Right lobe of liver (tissue), 6 donors: ENCODE results near the gene SEC14L2. TPM values are rescaled to one million over a fixed set of nuclear protein-coding genes. Genes with fewer than 3 reads are reported as not detected.

Source experiments
- ATAC-seq, 4 donors: fragments of 200-7000 bp; cut with Tn5 transposase; one replicate each; pipeline ENCODE4 v1.9.1; 2020; ENCODE audit warnings: mild to moderate bottlenecking in 4 of 4, moderate library complexity in 4 of 4
- DNase-seq, 3 donors: peaks; one replicate each; pipeline ENCODE4 v3.0.0-alpha.2; 2020
- H3K27ac ChIP-seq, 3 donors: fragments of 200-600 bp; one replicate each; pipeline ENCODE4 v1.8.0; 2022
- H3K27me3 ChIP-seq, 2 donors: fragments of 200-600 bp; one replicate each; pipeline ENCODE4 v1.8.0; 2022
- H3K36me3 ChIP-seq, 4 donors: fragments of 200-600 bp; sonication (generic) in 1 of 4; one replicate each; pipeline versions ENCODE4 v1.5.1 to v1.8.0; 2017 to 2022; ENCODE audit warnings: control low read depth in 1 of 4
- H3K4me1 ChIP-seq, 4 donors: fragments of 200-600 bp; sonication (generic) in 1 of 4; one replicate each; pipeline versions ENCODE4 v1.5.1 to v1.8.0; 2017 to 2022; ENCODE audit warnings: control low read depth in 1 of 4
- H3K4me3 ChIP-seq, 3 donors: fragments of 200-600 bp; one replicate each; pipeline ENCODE4 v1.8.0; 2022
- H3K9me3 ChIP-seq, 4 donors: fragments of 200-600 bp; sonication (generic) in 1 of 4; one replicate each; pipeline versions ENCODE4 v1.5.1 to v1.8.0; 2017 to 2022; ENCODE audit warnings: control low read depth in 1 of 4
- CTCF ChIP-seq, 4 donors: fragments of 200-600 bp in 3 of 4; fragments of 450-650 bp in 1 of 4; IDR thresholded peaks; one replicate each; pipeline versions ENCODE4 v1.5.1 to v1.8.0; 2016 to 2022; ENCODE audit warnings: antibody characterized with exemption in 4 of 4, mild to moderate bottlenecking in 2 of 4
- POLR2A ChIP-seq: fragments of 450-650 bp; IDR thresholded peaks from one replicate; pipeline ENCODE4 v1.6.1; 2017; ENCODE audit warnings: antibody characterized with exemption, mild to moderate bottlenecking
- WGBS: methylation state at CpG from one replicate; pipeline ENCODE4 v1.1.6; 2018; ENCODE audit warnings: low coverage, low lambda C conversion rate; ENCODE audit not compliant: insufficient coverage; ENCODE audit errors: missing lambda C conversion rate; 5-methylcytosine and 5-hydroxymethylcytosine counted together
- intact Hi-C, 2 donors: fragments of 100-400 bp; cut with DNase I; formaldehyde crosslinking; loops; one replicate each; pipeline versions ENCODE4 v1.11.2 to v1.14.1; 2022
- total RNA-seq, 6 experiments: library from RNA; depleted of rRNA in 2 of 6; stranded (reverse); fragments of >200 nt in 2 of 6; fragmentation: NEBNext Ultra II Directional in 3 of 6; extraction: Animal tissue kit (Norgen Biotek cat#: 25700) in 3 of 6; gene quantifications; one replicate each; pipeline versions ENCODE4 v1.1.0 to v1.2.4, GENCODE V29; 2016 to 2023
- donor health status: DM: no; HTN: yes; CAD: no.
- donor health status: DM: no; HTN: no; CAD: no.
- donor health status: DM: no; HTN: no; CAD: no.
- donor health status: DM: no; HTN: yes; CAD: no.
- donor health status: DM: no; HTN: yes; CAD: no.

SEC14L2 gene
- total RNA-seq, 6 experiments from 2014 or later = 42.7 to 240 (median 101) TPM

DNA sequence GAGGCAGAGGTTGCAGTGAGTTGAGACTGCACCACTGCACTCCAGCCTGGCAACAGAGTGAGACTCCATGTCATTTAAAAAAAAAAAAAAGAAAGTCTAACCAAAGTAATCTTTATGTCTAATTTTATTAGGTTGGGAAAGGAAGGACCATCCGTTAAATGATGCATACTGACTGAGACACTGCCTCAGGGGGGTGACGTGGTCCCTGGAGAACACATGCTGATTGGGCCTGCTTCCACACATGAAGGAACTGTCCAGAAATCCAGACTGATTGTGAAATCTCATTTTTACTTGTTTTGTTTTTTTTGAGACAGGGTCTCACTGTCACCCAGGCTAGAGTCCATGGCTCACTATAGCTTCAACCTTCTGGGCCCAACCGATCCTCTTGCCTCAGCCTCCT is 45.6 kb upstream of the SEC14L2 start:
- DNase-seq (no peak), ATAC-seq (no peak)
- H3K4me3 ChIP-seq = no peak overlapping the region
- TF ChIP-seq POLR2A (no peak), CTCF (IDR thresholded peaks at IDR 0.05) (no peak)
- no peak overlapping the region for H3K27ac ChIP-seq
- H3K36me3 ChIP-seq = peaks cover 0 to 65% (median 34%) of the 10 kb centered on the region in 4 donors
- 87% methylated on average over 3 of the region's 3 CpGs for WGBS
- no peaks in the 10 kb centered on the region for H3K9me3 ChIP-seq
- no peaks in the 10 kb centered on the region for H3K27me3 ChIP-seq
- intact Hi-C loops = no loop called here
- peaks cover 4 to 16% (median 8%) of the 10 kb centered on the region in 4 donors for H3K4me1 ChIP-seq

GRCh38 chr22:30354644-30355043 is 42.2 kb upstream of the SEC14L2 start:
- WGBS = 47% methylated on average over 5 of the region's 5 CpGs
- intact Hi-C loops = no loop called here
- Histone ChIP-seq H3K4me1 (peaks cover 4 to 16% (median 8%) of the 10 kb centered on the region in 4 donors), H3K27me3 (no peaks in the 10 kb centered on the region), H3K4me3 (no peak overlapping the region), H3K27ac (no peak overlapping the region), H3K9me3 (no peaks in the 10 kb centered on the region), H3K36me3 (peaks cover 0 to 34% (median 24%) of the 10 kb centered on the region in 4 donors)
- DNase-seq (no peak), ATAC-seq (no peak)
- TF ChIP-seq POLR2A = no peak
- no peak for TF ChIP-seq CTCF (IDR thresholded peaks at IDR 0.05)

DNA sequence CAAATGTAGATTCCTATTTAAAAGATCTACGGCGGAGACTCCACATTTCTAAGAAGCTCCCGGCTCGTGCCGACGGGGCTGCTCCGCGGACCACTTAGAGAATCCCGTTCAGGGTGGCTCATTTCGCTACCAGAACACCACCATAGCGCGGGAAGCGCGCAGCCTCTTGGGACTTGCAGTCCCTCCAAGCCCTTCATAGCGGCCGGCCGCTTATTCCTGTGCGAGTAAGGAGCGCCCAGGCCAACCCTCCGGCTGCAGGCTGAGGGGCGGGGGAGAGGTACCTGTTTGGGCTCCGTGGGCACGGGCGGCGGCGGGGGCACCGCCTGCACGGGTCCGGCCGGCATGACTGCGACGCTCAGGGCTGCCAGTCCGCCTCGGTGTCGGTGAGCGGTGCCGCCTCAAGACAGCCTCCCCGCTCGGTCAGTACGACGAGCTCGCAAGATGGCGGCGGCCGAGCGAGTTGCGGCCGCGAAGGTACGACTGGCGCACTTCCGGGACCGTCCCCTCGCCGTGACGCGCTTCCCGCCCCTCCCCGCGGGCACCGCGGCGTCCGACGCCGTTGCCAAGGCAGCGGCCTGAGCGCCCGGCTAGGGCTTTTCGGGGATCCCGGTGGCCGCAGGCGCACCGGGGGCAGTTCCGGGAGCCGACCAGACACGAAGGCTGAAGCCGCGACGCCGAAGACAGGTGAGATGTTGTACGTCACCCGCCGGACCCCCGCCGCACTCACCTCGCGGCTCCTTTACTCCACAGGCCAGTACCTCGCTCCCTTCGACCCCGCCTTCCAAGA is 40.2 kb upstream of the SEC14L2 start, which contains the start of the genes CCDC157 and SF3A1:
Gene CCDC157 (plus strand): TSS at position 559 of the 787 bp plus-strand sequence. CDS start 8,994 bp downstream, outside the sequence.
Gene SF3A1 (minus strand): TSS at position 446 of the 787 bp plus-strand sequence. CDS start 102 bp downstream, at position 344.
- H3K4me1 ChIP-seq = peaks cover 4 to 16% (median 8%) of the 10 kb centered on the region in 4 donors
- DNase-seq (peak; percentile 91 to 94 (median 92)), ATAC-seq (peak; percentile 96 to 99 (median 98))
- H3K9me3 ChIP-seq = no peaks in the 10 kb centered on the region
- peak within 1 kb of the TSS; percentile 78 to 94 (median 84) for H3K4me3 ChIP-seq
- WGBS = 1% methylated on average over 12 of the region's 91 CpGs
- peak in 1 of 4 donors; percentile 27 for TF ChIP-seq CTCF (IDR thresholded peaks at IDR 0.05)
- peak; percentile 95 for TF ChIP-seq POLR2A
- H3K36me3 ChIP-seq = peaks cover 0 to 14% (median 11%) of the 10 kb centered on the region in 4 donors
- intact Hi-C loops = no loop called here
- peak within 1 kb of the TSS; percentile 94 to 97 (median 95) for H3K27ac ChIP-seq
- no peaks in the 10 kb centered on the region for H3K27me3 ChIP-seq

DNA sequence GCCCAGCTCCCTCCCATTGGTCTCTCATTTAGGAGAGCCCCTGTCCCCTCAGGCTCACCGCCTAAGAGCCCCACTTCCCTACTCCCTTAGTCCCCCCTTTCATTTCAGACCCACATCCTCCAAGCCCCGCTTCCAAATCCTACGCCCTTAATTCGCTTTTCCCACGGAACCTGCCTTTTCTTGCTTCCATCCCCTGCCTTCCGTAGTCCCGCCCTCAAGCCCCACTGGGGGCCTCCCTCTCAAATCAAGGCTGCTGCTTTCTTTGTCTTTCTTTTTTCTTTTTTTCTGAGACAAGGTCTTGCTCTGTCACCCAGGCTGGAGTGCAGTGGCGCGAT is 39.6 kb upstream of the SEC14L2 start:
- Histone ChIP-seq H3K27me3 (no peaks in the 10 kb centered on the region), H3K4me3 (peak overlapping the region; percentile 78 to 94 (median 84)), H3K27ac (no peak overlapping the region), H3K9me3 (no peaks in the 10 kb centered on the region), H3K36me3 (peaks cover 0 to 9% (median 7%) of the 10 kb centered on the region in 4 donors), H3K4me1 (peaks cover 4 to 16% (median 8%) of the 10 kb centered on the region in 4 donors)
- no peak for ATAC-seq
- 3% methylated on average over 9 of the region's 9 CpGs for WGBS
- intact Hi-C loops = no loop called here
- DNase-seq = no peak
- TF ChIP-seq CTCF (IDR thresholded peaks at IDR 0.05) = no peak
- TF ChIP-seq POLR2A = no peak
